HepG2 (cell line): ENCODE data around the gene CD44. TPM values are rescaled to one million over a fixed set of nuclear protein-coding genes. Genes with fewer than 3 reads are reported as not detected.

ENCODE experiments used
- ATAC-seq: fragments of 200-7000 bp; cut with Tn5 transposase; 3 replicates; pipeline ENCODE4 v1.9.1; 2020; ENCODE audit warnings: mild to moderate bottlenecking, moderate library complexity
- BruUV-seq: library from RNA; stranded (reverse); fragments of 400-500 nt; replicated peaks from 2 replicates; lab custom pipeline; 2021; lab: Mats Ljungman, UMichigan
- CTCF ChIA-PET: fragments of 300-600 bp; formaldehyde crosslinking; extraction: SDS; loops from one replicate; lab custom pipeline; 2021; ENCODE audit warnings: low total read pairs, inconsistent platforms, low intra/inter-chr PET ratio; lab: Yijun Ruan, JAX
- POLR2A ChIA-PET: fragments of 350-600 bp; sonication (Branson Sonifier 250); formaldehyde crosslinking; loops from one replicate; lab custom pipeline; 2020; ENCODE audit warnings: antibody characterized with exemption, inconsistent platforms; lab: Yijun Ruan, JAX
- DNase-seq: peaks from one replicate; pipeline ENCODE4 v3.0.0-alpha.2; 2015; ENCODE audit warnings: low spot score
- FAIRE-seq: peaks from 3 replicates; lab custom pipeline; 2011; peaks lifted over from hg19 to GRCh38; lab: Jason Lieb, UNC
- H2AFZ ChIP-seq: one replicate; pipeline ENCODE4 v1.6.1; 2011; ENCODE audit warnings: low read length, inconsistent platforms
- H3K27ac ChIP-seq: fragments of 300-600 bp; 3 replicates; pipeline ENCODE4 v1.8.0; 2011; ENCODE audit warnings: mixed run types, mild to moderate bottlenecking, mixed read lengths, low read length, inconsistent platforms; ENCODE audit not compliant: insufficient read depth; ENCODE audit errors: extremely low read length
- H3K27me3 ChIP-seq, 2 experiments: fragments of 200-600 bp in 1 of 2; 2 replicates in 1 of 2; 3 replicates in 1 of 2; pipeline versions ENCODE4 v1.6.0 to v1.8.0; 2011; ENCODE audit warnings: low read length in 2 of 2, mild to moderate bottlenecking in 2 of 2, moderate library complexity in 2 of 2, inconsistent platforms in 1 of 2; ENCODE audit not compliant: insufficient read depth in 2 of 2, control insufficient read depth in 1 of 2
- H3K36me3 ChIP-seq, 2 experiments: fragments of 200-600 bp in 1 of 2; replicated peaks in 1 of 2; 2 replicates in 1 of 2; 3 replicates in 1 of 2; pipeline versions ENCODE4 v1.5.1 to v1.8.0; 2011; ENCODE audit warnings: low read length in 2 of 2, inconsistent platforms in 1 of 2; ENCODE audit not compliant: insufficient read depth in 2 of 2, control insufficient read depth in 1 of 2
- H3K4me1 ChIP-seq: 2 replicates; pipeline ENCODE4 v1.5.1; 2012; ENCODE audit warnings: low read length, inconsistent platforms; ENCODE audit not compliant: insufficient read depth
- H3K4me2 ChIP-seq: 2 replicates; pipeline ENCODE4 v1.6.0; 2011; ENCODE audit warnings: low read depth, low read length, inconsistent platforms
- H3K4me3 ChIP-seq, 3 experiments: fragments of 200-600 bp in 1 of 3; sonication (generic), shearing (Covaris generic) in 1 of 3; replicated peaks in 1 of 3; 2 replicates each; pipeline ENCODE4 v1.5.1; 2011 to 2016; ENCODE audit warnings: low read length in 3 of 3, inconsistent platforms in 2 of 3, low read depth in 2 of 3, mild to moderate bottlenecking in 2 of 3, control low read depth in 1 of 3, mixed read lengths in 1 of 3; ENCODE audit not compliant: insufficient read depth in 1 of 3
- H3K79me2 ChIP-seq: one replicate; pipeline ENCODE4 v1.6.1; 2011; ENCODE audit warnings: low read length, inconsistent platforms; ENCODE audit not compliant: insufficient read depth
- H3K9ac ChIP-seq: 2 replicates; pipeline ENCODE4 v1.6.0; 2011; ENCODE audit warnings: mild to moderate bottlenecking, low read depth, low read length, inconsistent platforms; ENCODE audit not compliant: insufficient read depth
- H3K9me3 ChIP-seq: 2 replicates; pipeline ENCODE4 v1.5.1; 2012; ENCODE audit warnings: mild to moderate bottlenecking, low read length
- H4K20me1 ChIP-seq: 2 replicates; pipeline ENCODE4 v1.6.0; 2011; ENCODE audit warnings: inconsistent platforms, mild to moderate bottlenecking, low read length, moderate library complexity; ENCODE audit not compliant: insufficient read depth
- ATF7 ChIP-seq, 2 experiments: fragments of 450-650 bp in 1 of 2; sonication (generic) in 1 of 2; formaldehyde crosslinking in 1 of 2; IDR thresholded peaks; 2 replicates each; pipeline versions ENCODE4 v1.4.0 to v1.6.1; 2016 to 2020; ENCODE audit warnings: antibody characterized with exemption in 1 of 2, mild to moderate bottlenecking in 1 of 2, missing genetic modification reagents in 1 of 2
- CREB1 ChIP-seq, 2 experiments: fragments of 450-650 bp in 1 of 2; IDR thresholded peaks; 2 replicates each; pipeline ENCODE4 v1.6.1; 2016 to 2017; ENCODE audit warnings: control low read depth in 1 of 2, mild to moderate bottlenecking in 1 of 2, missing compliant biosample characterization in 1 of 2, missing genetic modification characterization in 1 of 2
- GTF3A ChIP-seq: sonication (generic); formaldehyde crosslinking; conservative IDR thresholded peaks from 2 replicates; pipeline ENCODE4 v1.4.0; 2020; ENCODE audit warnings: mild to moderate bottlenecking, missing genetic modification reagents
- SIX4 ChIP-seq: sonication (generic); formaldehyde crosslinking; IDR thresholded peaks from 2 replicates; pipeline ENCODE4 v1.4.0; 2020; ENCODE audit warnings: missing genetic modification reagents
- ZBTB39 ChIP-seq: sonication (generic); formaldehyde crosslinking; IDR thresholded peaks from 2 replicates; pipeline ENCODE4 v1.5.0; 2020; ENCODE audit warnings: missing genetic modification reagents
- WGBS: methylation state at CpG from one replicate; pipeline ENCODE4 v1.1.6; 2017; ENCODE audit warnings: low lambda C conversion rate; 5-methylcytosine and 5-hydroxymethylcytosine counted together
- in situ Hi-C: cut with HindIII; loops from 2 replicates; pipeline ENCODE4 v1.10.0; 2017; ENCODE audit warnings: low pct_unique_long_range_greater_than_20kb; ENCODE audit not compliant: extremely low pct_ligation_motif_present
- intact Hi-C: fragments of 100-400 bp; cut with micrococcal nuclease; formaldehyde crosslinking; loops from one replicate; pipeline ENCODE4 v1.10.0; 2022; ENCODE audit not compliant: unreplicated experiment
- polyA plus RNA-seq, 8 experiments: library from polyadenylated mRNA; depleted of rRNA in 3 of 8; stranded (reverse) in 7 of 8; unstranded in 1 of 8; fragments of >200 nt; fragmentation: Illumina TruSeq in 4 of 8; extraction: Trizol in 4 of 8; gene quantifications; 2 replicates each; pipeline versions ENCODE4 v1.2.1 to v1.2.3, GENCODE V29; 2011 to 2016; ENCODE audit warnings: low read depth in 4 of 8, missing spikeins in 1 of 8, mixed read lengths in 1 of 8; ENCODE audit not compliant: insufficient read depth in 1 of 8
- total RNA-seq, 5 experiments: library from RNA; depleted of rRNA; stranded (reverse); fragments of >200 nt; fragmentation: Illumina TruSeq; extraction: Trizol; gene quantifications; 2 replicates each; pipeline ENCODE4 v1.2.3, GENCODE V29; 2016; ENCODE audit warnings: low read depth in 1 of 5
- TF ChIP-seq, protein P1 (sequence below): IDR thresholded peaks from 2 replicates; pipeline ENCODE4 v1.6.1; 2016; ENCODE audit warnings: mild to moderate bottlenecking

Gene CD44
- total and polyA plus RNA-seq, 2 of the 13 experiments (the other 11 are each of a cell fraction or from before 2014, with no cell fraction given) = 0.02 to 0.11 TPM

GRCh38 chr11:35131886-35132285 is 7.1 kb upstream of the CD44 start (continued):
- TF ChIP-seq GTF3A (CRISPR knock-in tag) = no peak
- TF ChIP-seq, protein P1, sequence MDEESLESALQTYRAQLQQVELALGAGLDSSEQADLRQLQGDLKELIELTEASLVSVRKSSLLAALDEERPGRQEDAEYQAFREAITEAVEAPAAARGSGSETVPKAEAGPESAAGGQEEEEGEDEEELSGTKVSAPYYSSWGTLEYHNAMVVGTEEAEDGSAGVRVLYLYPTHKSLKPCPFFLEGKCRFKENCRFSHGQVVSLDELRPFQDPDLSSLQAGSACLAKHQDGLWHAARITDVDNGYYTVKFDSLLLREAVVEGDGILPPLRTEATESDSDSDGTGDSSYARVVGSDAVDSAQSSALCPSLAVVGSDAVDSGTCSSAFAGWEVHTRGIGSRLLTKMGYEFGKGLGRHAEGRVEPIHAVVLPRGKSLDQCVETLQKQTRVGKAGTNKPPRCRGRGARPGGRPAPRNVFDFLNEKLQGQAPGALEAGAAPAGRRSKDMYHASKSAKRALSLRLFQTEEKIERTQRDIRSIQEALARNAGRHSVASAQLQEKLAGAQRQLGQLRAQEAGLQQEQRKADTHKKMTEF = no peak

GRCh38 chr11:35133656-35134055 is 5.3 kb upstream of the CD44 start:
- in situ Hi-C loops = no loop called here
- BruUV-seq = no TSS peak

More at GRCh38 chr11:35133656-35134055, 5.3 kb upstream of the CD44 start:
- TF ChIP-seq ZBTB39 (CRISPR knock-in tag) = no peak
- no peak for TF ChIP-seq SIX4 (CRISPR knock-in tag)
- TF ChIP-seq CREB1 (IDR thresholded peaks at IDR 0.05) = 0 out of 2 replicates have a peak, but pooled peaks have one; percentile 16
- no peak for TF ChIP-seq CREB1 (CRISPR knock-in tag; IDR thresholded peaks at IDR 0.05)
- 0 out of 2 replicates have a peak, but pooled peaks have one; percentile 7 for TF ChIP-seq ATF7 (IDR thresholded peaks at IDR 0.05)
- no peak for TF ChIP-seq ATF7 (CRISPR knock-in tag; IDR thresholded peaks at IDR 0.05)
- no peak overlapping the region for H2AFZ ChIP-seq
- no peaks in the 10 kb centered on the region for H3K36me3 ChIP-seq
- no peaks in the 10 kb centered on the region for H3K79me2 ChIP-seq
- no peak for ATAC-seq
- WGBS = 47% methylated on average over 1 of the region's 1 CpG
- H3K4me1 ChIP-seq = peaks cover 9% of the 10 kb centered on the region; the same call in 1 of the 2 replicates
- intact Hi-C loops = no loop called here
- H3K9me3 ChIP-seq = no peaks in the 10 kb centered on the region
- DNase-seq = no peak
- FAIRE-seq = no peak
- no peak overlapping the region for H3K4me2 ChIP-seq
- H3K9ac ChIP-seq = no peak overlapping the region
- CTCF ChIA-PET = no interaction called here
- POLR2A ChIA-PET = no interaction called here
- H4K20me1 ChIP-seq = no peaks in the 10 kb centered on the region
- H3K27ac ChIP-seq = no peak overlapping the region
- H3K4me3 ChIP-seq = no peak overlapping the region
- H3K27me3 ChIP-seq = peaks cover 0 to 24% of the 10 kb centered on the region in 2 experiments; a peak in 2 of 5 replicates
